Measurements from ENCODE around the gene TXK.

- TF ChIP-seq CTCF (conservative IDR thresholded peaks at IDR 0.05; ENCODE audit: low read depth, low read length) (no peak), EZH2 (IDR thresholded peaks at IDR 0.05; ENCODE audit: borderline replicate concordance, low read depth, low read length, poor library complexity, severe bottlenecking) (no peak)
Measured at GRCh38 chr4:48071191-48071590, 62.9 kb downstream of the TXK start.
